Astrocyte (in vitro differentiated cells and primary cell): ENCODE results near the gene GRB2.

ENCODE experiments used
- CTCF ChIP-seq: IDR thresholded peaks from 2 replicates; pipeline ENCODE4 v1.5.1; 2011; ENCODE audit warnings: low read depth, mild to moderate bottlenecking, inconsistent platforms, low read length, moderate library complexity; ENCODE audit not compliant: insufficient read depth
- EZH2 ChIP-seq: IDR thresholded peaks from 2 replicates; pipeline ENCODE4 v1.6.1; 2012; ENCODE audit warnings: mild to moderate bottlenecking, low read length, inconsistent platforms; ENCODE audit not compliant: insufficient read depth

DNA sequence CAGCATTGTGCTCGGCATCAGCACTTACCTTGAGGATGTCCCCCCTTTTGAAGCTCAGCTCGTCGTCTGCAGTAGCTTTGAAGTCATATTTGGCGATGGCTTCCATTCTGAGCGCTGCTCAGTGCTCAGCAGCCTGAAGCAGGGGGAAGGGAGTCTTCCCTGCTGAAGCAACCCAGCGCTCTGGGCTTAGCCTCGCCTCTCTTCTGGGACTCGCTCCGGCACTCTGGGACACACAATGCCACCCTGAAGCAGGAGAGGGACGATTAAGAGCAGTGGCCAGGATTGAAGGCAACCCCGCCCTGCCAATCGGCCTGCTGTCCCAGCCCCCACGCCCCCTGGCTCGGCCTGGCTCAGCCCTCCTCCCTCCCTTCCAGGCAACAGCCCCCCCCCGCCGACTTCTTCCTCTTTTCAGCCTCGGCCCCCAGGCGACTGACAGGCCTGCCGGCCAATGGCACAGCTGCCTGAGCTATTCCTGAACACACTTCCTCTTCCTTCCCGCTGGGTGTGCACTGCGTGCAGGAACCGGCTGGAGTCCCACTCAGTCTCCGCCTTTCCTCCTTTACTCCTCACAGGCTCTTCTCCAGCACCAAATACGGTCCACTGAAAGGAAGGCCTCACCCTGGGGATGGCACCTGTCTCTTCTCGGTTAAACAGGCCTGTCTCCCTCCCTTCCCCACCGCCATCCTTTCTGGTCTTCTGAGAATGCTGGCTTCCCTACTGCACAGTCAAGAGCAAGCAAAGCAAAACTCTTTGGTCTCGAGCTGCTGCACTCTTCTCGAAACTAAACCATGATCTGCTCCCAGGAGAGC, 11.8 kb downstream of the GRB2 start:
- TF ChIP-seq EZH2 (no peak), CTCF (no peak)
